ENCODE results near the gene NF2.
A peak's percentile ranks its signal among the peaks of the same experiment; 100 is the strongest.

NF2 gene

GRCh38 chr22:29569011-29569678 is 34.3 kb upstream of the NF2 start:
- TF ChIP-seq CTCF (IDR thresholded peaks at IDR 0.05) (no peak), ZFX (IDR thresholded peaks at IDR 0.05; ENCODE audit: borderline replicate concordance) (no peak)
- no peak overlapping the region for H3K27ac ChIP-seq

GRCh38 chr22:29570456-29570855 is 33.0 kb upstream of the NF2 start:
- TF ChIP-seq CTCF (IDR thresholded peaks at IDR 0.05): no peak
- TF ChIP-seq ZFX (IDR thresholded peaks at IDR 0.05; ENCODE audit: borderline replicate concordance): no peak
- no peak overlapping the region for H3K27ac ChIP-seq

- no peak overlapping the region for H3K27ac ChIP-seq
- no peak for TF ChIP-seq CTCF (IDR thresholded peaks at IDR 0.05)
- TF ChIP-seq ZFX (IDR thresholded peaks at IDR 0.05; ENCODE audit: borderline replicate concordance): no peak
These were observed 32.4 kb upstream of the NF2 start for GRCh38 chr22:29570912-29571549.

- TF ChIP-seq CTCF (IDR thresholded peaks at IDR 0.05) (no peak), ZFX (IDR thresholded peaks at IDR 0.05; ENCODE audit: borderline replicate concordance) (no peak)
- no peak overlapping the region for H3K27ac ChIP-seq
These were observed 28.5 kb upstream of the NF2 start for GRCh38 chr22:29574762-29575450.

GRCh38 chr22:29578462-29579200 is 24.8 kb upstream of the NF2 start:
- TF ChIP-seq CTCF (IDR thresholded peaks at IDR 0.05) (no peak), ZFX (IDR thresholded peaks at IDR 0.05; ENCODE audit: borderline replicate concordance) (no peak)
- no peak overlapping the region for H3K27ac ChIP-seq

GRCh38 chr22:29580200-29580810 is 23.1 kb upstream of the NF2 start:
- no peak for TF ChIP-seq CTCF (IDR thresholded peaks at IDR 0.05)
- TF ChIP-seq ZFX (IDR thresholded peaks at IDR 0.05; ENCODE audit: borderline replicate concordance): no peak

More at GRCh38 chr22:29580200-29580810, 23.1 kb upstream of the NF2 start:
- H3K27ac ChIP-seq: peak overlapping the region; percentile 80
